ENCODE results near the gene ORC2. TPM values are rescaled to one million over a fixed set of nuclear protein-coding genes. Genes with fewer than 3 reads are reported as not detected.

The ORC2 gene
- total RNA-seq (2013; cell fraction: nucleolus; rRNA removed): 38.5 and 43.8 TPM in 2 replicates
- total RNA-seq (2014; rRNA removed): 17.2 and 21.5 TPM in 2 replicates
- total RNA-seq (2014; rRNA removed; fragmentation: Illumina TruSeq; extraction: Trizol): 22.5 and 25.2 TPM in 2 replicates
- total RNA-seq (2021): 33.1 and 36.9 TPM in 2 replicates
- 4.0 TPM for polyA plus RNA-seq (2011; ENCODE audit: low read depth)
- polyA plus RNA-seq (2011; rRNA removed): 11.5 and 12.9 TPM in 2 replicates
- polyA plus RNA-seq (2011; cell fraction: cytosol; rRNA removed): 4.3 and 5.9 TPM in 2 replicates
- polyA plus RNA-seq (2011; cell fraction: nucleus; rRNA removed): 11.7 and 18.2 TPM in 2 replicates
- polyA plus RNA-seq (2012): 6.9 and 11.3 TPM in 2 replicates
- 20.9 and 26.0 TPM in 2 replicates for polyA plus RNA-seq (2014; fragmentation: Illumina TruSeq; extraction: Trizol)
- 1 to 10 TPM; 6.1 to 6.7 TPM for polyA plus RNA-seq (2014; fragmentation: Nextera tagmentation; extraction: Ambion mirVana)
- polyA plus RNA-seq (2014; rRNA removed): 11.6 and 14.1 TPM in 2 replicates
- 10 to 100 TPM; 18.1 to 19.5 TPM for polyA plus RNA-seq (2016; fragmentation: Nextera tagmentation; extraction: Ambion mirVana)
- 6.9 and 8.6 TPM in 2 replicates for polyA minus RNA-seq (2011; rRNA and poly(A)+ RNA removed)
- polyA minus RNA-seq (2011; cell fraction: cytosol; rRNA and poly(A)+ RNA removed): 5.2 and 6.8 TPM in 2 replicates
- polyA minus RNA-seq (2011; cell fraction: nucleus; rRNA and poly(A)+ RNA removed): 7.1 and 11.7 TPM in 2 replicates
- percentile 77 among the genes with signal in this experiment for Bru-seq, nascent RNA
- BruChase-seq, experiment 1, labeled RNA remaining after a 6-hour chase: percentile 77 among the genes with signal in this experiment
- percentile 79 among the genes with signal in this experiment for BruChase-seq, experiment 2, labeled RNA remaining after a 2-hour chase
- long read RNA-seq, experiment 1, full-length matches to known transcripts: 11 of 18 reads
- long read RNA-seq, experiment 1, partial matches to known transcripts: 1 of 18 reads
- long read RNA-seq, experiment 1, other reads (novel, unspliced or antisense): 6 of 18 reads
- long read RNA-seq, experiment 2, full-length matches to known transcripts: 52 of 90 reads
- long read RNA-seq, experiment 2, partial matches to known transcripts: 16 of 90 reads
- long read RNA-seq, experiment 2, other reads (novel, unspliced or antisense): 22 of 90 reads

DNA sequence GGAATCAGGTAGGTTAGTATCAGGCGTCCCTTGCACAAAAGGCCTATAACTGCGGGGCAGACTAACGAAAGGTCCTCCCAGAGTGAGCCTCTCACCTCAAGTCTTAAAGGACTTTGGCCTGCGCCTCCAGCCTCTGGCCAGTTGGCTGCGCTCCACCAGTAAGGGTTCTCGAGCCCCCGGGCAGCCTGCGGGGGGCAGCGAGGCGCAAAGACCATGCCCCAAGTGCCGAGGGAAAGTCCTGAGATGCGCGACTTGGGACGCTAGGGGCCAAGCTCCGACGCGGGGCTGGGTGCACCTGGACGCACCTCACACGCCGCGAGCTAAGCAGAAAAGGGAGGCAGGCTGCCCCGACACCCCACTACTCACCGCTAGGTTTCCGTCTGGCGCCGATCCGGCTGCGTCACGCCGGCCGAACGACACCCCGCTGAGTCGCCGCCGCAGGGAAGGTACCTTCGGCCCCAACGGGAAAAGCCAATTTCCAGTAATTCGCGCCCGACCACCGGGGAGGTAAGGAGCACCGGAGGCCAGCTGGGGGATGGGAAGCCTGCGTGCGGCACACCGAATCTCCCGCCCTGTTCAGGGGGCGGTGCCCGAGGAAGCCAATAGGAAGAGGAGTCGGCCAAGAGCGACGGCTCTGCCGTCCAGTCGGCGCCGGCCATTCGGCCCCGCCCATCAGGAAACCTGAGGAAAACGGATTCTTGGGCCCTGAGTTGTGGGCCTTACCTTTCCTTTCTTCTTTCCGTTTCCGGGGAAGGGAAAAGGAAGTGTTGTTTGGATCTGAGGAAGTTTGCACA, at the start of gene ORC2:
Gene ORC2 (minus strand): TSS at position 537 of the 794 bp plus-strand sequence. CDS start 5,537 bp downstream, outside the sequence.
- FAIRE-seq: peak; percentile 75
- RAD21 ChIA-PET (ENCODE audit: unreplicated experiment): interaction anchor here (1.0 to 5.5 kb wide), 13 partner anchors 13 to 269 kb away, joined by 3 to 62 read pairs (median 6); no protein-coding TSS in a partner anchor
- Histone ChIP-seq H3K36me3 (ENCODE audit: control insufficient read depth in 2 of 2, insufficient read depth in 2 of 2, low read length in 1 of 2) (no peaks in the 10 kb centered on the region), H3K9me3 (replicated peaks; ENCODE audit: control insufficient read depth, insufficient read depth, low read length) (no peaks in the 10 kb centered on the region), H3K4me3 (peak within 1 kb of the TSS; percentile 99), H3K4me2 (ENCODE audit: control insufficient read depth, insufficient read depth) (peak within 1 kb of the TSS; percentile 94), H4K20me1 (ENCODE audit: control insufficient read depth, insufficient read depth) (no peaks in the 10 kb centered on the region), H3K27ac (ENCODE audit: control insufficient read depth, insufficient read depth) (peak within 1 kb of the TSS; percentile 67), H3K9ac (ENCODE audit: control insufficient read depth, insufficient read depth, low read length) (peak within 1 kb of the TSS; percentile 78), H3K79me2 (ENCODE audit: control insufficient read depth, insufficient read depth, low read length) (peaks cover 48% of the 10 kb centered on the region), H3K27me3 (replicated peaks in 1 of 2; ENCODE audit: control insufficient read depth in 2 of 2, insufficient read depth in 2 of 2, low read length in 1 of 2) (no peaks in the 10 kb centered on the region), H2AFZ (ENCODE audit: control insufficient read depth, low read depth, low read length) (peak within 1 kb of the TSS; percentile 98), H3K4me1 (ENCODE audit: control insufficient read depth, insufficient read depth, low read length) (peaks cover 7% of the 10 kb centered on the region; the same call in 1 of the 2 replicates)
- in situ Hi-C loops (cut with MboI) (no loop called here), intact Hi-C loops (cut with micrococcal nuclease; ENCODE audit: unreplicated experiment) (loop anchor here (1.0 to 5.0 kb wide), 4 partner anchors 106 to 269 kb away; partner anchors contain the start of gene CFLAR)
- POLR2A ChIA-PET: interaction anchor here (0.7 to 2.4 kb wide), 14 partner anchors 8 to 187 kb away, joined by 3 to 7 read pairs (median 4); partner anchors contain the start of genes CFLAR and CLK1
- ATAC-seq: peak; percentile 93
- CTCF ChIA-PET: interaction anchor here (0.5 to 13.4 kb wide), 29 partner anchors 8 to 269 kb away, joined by 3 to 154 read pairs (median 5); partner anchors contain the start of genes CASP10, CFLAR, CLK1 and HYCC2
- peak; percentile 78 for DNase-seq (ENCODE audit: low read depth, low spot score)
- SMC1A ChIA-PET (ENCODE audit: uncharacterized antibody, unreplicated experiment): interaction anchor here (0.8 to 6.4 kb wide), 17 partner anchors 12 to 294 kb away, joined by 3 to 80 read pairs (median 4); partner anchors contain the start of genes CASP10 and CLK1
- BruUV-seq (replicated peaks): no TSS peak
- under 1% methylated on average over 52 of the region's 61 CpGs for WGBS (ENCODE audit: insufficient coverage, insufficient replicate concordance, low lambda C conversion rate, missing lambda C conversion rate)
- TF ChIP-seq YY1 (IDR thresholded peaks at IDR 0.05; ENCODE audit: low read depth, low read length) (no peak), POLR2A (IDR thresholded peaks at IDR 0.05; ENCODE audit: low read depth, low read length) (peak; percentile 94), MXI1 (IDR thresholded peaks at IDR 0.05; ENCODE audit: low read depth, low read length) (no peak; the same call in none of the 2 replicates), NBN (IDR thresholded peaks at IDR 0.05) (peak; percentile 90), NRF1 (conservative IDR thresholded peaks at IDR 0.05; ENCODE audit: low read depth, low read length) (peak; percentile 21; the same call in 1 of the 2 replicates), CEBPB (IDR thresholded peaks at IDR 0.05; ENCODE audit: borderline replicate concordance in 1 of 2, low read depth in 2 of 2, low read length in 2 of 2) (no peak), KAT2A (conservative IDR thresholded peaks at IDR 0.05; ENCODE audit: control insufficient read depth, low read depth, low read length) (no peak), CBFB (IDR thresholded peaks at IDR 0.05; ENCODE audit: low read depth) (peak; percentile 65; the same call in 1 of the 2 replicates), FOXK2 (IDR thresholded peaks at IDR 0.05) (peak; percentile 32; the same call in 1 of the 2 replicates), MYC (IDR thresholded peaks at IDR 0.05; ENCODE audit: insufficient read depth, insufficient read length, insufficient replicate concordance, low read length, severe bottlenecking) (peak; percentile 22)
- TF ChIP-seq, protein P1, sequence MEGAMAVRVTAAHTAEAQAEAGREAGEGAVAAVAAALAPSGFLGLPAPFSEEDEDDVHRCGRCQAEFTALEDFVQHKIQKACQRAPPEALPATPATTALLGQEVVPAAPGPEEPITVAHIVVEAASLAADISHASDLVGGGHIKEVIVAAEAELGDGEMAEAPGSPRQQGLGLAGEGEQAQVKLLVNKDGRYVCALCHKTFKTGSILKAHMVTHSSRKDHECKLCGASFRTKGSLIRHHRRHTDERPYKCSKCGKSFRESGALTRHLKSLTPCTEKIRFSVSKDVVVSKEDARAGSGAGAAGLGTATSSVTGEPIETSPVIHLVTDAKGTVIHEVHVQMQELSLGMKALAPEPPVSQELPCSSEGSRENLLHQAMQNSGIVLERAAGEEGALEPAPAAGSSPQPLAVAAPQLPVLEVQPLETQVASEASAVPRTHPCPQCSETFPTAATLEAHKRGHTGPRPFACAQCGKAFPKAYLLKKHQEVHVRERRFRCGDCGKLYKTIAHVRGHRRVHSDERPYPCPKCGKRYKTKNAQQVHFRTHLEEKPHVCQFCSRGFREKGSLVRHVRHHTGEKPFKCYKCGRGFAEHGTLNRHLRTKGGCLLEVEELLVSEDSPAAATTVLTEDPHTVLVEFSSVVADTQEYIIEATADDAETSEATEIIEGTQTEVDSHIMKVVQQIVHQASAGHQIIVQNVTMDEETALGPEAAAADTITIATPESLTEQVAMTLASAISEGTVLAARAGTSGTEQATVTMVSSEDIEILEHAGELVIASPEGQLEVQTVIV (IDR thresholded peaks at IDR 0.05; ENCODE audit: borderline replicate concordance, partially characterized antibody): peak; percentile 48
- TF ChIP-seq, protein P2, sequence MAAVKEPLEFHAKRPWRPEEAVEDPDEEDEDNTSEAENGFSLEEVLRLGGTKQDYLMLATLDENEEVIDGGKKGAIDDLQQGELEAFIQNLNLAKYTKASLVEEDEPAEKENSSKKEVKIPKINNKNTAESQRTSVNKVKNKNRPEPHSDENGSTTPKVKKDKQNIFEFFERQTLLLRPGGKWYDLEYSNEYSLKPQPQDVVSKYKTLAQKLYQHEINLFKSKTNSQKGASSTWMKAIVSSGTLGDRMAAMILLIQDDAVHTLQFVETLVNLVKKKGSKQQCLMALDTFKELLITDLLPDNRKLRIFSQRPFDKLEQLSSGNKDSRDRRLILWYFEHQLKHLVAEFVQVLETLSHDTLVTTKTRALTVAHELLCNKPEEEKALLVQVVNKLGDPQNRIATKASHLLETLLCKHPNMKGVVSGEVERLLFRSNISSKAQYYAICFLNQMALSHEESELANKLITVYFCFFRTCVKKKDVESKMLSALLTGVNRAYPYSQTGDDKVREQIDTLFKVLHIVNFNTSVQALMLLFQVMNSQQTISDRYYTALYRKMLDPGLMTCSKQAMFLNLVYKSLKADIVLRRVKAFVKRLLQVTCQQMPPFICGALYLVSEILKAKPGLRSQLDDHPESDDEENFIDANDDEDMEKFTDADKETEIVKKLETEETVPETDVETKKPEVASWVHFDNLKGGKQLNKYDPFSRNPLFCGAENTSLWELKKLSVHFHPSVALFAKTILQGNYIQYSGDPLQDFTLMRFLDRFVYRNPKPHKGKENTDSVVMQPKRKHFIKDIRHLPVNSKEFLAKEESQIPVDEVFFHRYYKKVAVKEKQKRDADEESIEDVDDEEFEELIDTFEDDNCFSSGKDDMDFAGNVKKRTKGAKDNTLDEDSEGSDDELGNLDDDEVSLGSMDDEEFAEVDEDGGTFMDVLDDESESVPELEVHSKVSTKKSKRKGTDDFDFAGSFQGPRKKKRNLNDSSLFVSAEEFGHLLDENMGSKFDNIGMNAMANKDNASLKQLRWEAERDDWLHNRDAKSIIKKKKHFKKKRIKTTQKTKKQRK (IDR thresholded peaks at IDR 0.05; ENCODE audit: low read depth, low read length): peak; percentile 46

All from GM12878 (cell line).